Measurements from ENCODE around the gene CDH13.

DNA sequence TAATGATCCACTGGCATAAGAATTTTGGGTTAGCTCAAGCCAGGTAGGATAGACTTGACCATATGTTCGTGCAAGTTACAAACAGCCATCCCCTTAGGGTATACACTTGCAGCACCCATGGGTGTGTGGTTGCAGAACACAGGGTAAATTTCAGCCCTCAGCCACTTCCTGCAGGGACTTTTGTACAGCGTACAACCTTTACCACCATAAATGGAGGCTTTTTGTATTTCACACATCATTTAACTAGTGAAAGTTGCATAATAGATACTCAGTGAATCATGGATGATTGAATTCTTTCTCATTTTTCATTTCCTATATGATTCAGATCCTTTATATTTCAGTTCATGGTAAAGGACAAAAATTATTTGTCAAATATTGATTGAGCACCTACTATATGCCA lies 473.9 kb downstream of the CDH13 start:
- TF ChIP-seq EP300 (IDR thresholded peaks at IDR 0.05) (no peak), POLR2A (IDR thresholded peaks at IDR 0.05) (no peak)
- TF ChIP-seq, protein P1, sequence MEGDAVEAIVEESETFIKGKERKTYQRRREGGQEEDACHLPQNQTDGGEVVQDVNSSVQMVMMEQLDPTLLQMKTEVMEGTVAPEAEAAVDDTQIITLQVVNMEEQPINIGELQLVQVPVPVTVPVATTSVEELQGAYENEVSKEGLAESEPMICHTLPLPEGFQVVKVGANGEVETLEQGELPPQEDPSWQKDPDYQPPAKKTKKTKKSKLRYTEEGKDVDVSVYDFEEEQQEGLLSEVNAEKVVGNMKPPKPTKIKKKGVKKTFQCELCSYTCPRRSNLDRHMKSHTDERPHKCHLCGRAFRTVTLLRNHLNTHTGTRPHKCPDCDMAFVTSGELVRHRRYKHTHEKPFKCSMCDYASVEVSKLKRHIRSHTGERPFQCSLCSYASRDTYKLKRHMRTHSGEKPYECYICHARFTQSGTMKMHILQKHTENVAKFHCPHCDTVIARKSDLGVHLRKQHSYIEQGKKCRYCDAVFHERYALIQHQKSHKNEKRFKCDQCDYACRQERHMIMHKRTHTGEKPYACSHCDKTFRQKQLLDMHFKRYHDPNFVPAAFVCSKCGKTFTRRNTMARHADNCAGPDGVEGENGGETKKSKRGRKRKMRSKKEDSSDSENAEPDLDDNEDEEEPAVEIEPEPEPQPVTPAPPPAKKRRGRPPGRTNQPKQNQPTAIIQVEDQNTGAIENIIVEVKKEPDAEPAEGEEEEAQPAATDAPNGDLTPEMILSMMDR (IDR thresholded peaks at IDR 0.05), result no peak
